Measurements from ENCODE around the gene ANGPTL5.

DNA sequence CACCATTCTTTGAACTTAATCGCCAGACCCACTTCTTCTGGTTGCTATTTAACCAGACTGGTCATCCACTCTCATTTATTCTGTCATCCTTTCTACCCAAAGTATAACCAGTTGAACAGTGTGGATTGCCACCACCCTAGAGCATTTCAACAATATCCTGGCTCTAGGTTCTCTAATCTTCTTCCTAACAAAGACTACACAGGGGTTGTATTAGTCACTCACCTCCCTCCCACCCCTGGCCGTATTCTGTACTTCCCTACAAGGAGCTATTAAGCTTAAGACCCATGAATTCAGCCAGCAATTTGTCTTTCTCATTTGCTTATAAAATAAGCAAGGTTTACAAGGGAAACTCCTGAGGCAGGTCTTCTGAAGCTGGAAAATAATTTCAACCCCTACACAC is 48.4 kb downstream of the ANGPTL5 start:
- no peak for TF ChIP-seq CTCF (IDR thresholded peaks at IDR 0.05)
- TF ChIP-seq, protein P1, sequence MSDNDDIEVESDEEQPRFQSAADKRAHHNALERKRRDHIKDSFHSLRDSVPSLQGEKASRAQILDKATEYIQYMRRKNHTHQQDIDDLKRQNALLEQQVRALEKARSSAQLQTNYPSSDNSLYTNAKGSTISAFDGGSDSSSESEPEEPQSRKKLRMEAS (IDR thresholded peaks at IDR 0.05; ENCODE audit: low read depth): no peak
- no peak for TF ChIP-seq EZH2phosphoT487 (IDR thresholded peaks at IDR 0.05; ENCODE audit: borderline replicate concordance, low read depth)
- TF ChIP-seq EP300 (IDR thresholded peaks at IDR 0.05; ENCODE audit: borderline replicate concordance in 1 of 2, low read depth in 1 of 2, low read length in 1 of 2): no peak
- no peak for TF ChIP-seq USF2 (IDR thresholded peaks at IDR 0.05; ENCODE audit: borderline replicate concordance, low read depth, low read length)
- no peak for TF ChIP-seq POLR2AphosphoS5 (IDR thresholded peaks at IDR 0.05; ENCODE audit: low read depth, low read length)

Data from SK-N-SH (cell line).